Measurements from ENCODE around the gene INSYN2B. TPM values are rescaled to one million over a fixed set of nuclear protein-coding genes. Genes with fewer than 3 reads are reported as not detected.

INSYN2B gene
- total and polyA plus RNA-seq, 2 of the 8 experiments (the other 6 are each of a cell fraction or from before 2014, with no cell fraction given), result not detected

GRCh38 chr5:169901896-169902295 is 78.4 kb downstream of the INSYN2B start:
- FAIRE-seq, result no peak

More at GRCh38 chr5:169901896-169902295, 78.4 kb downstream of the INSYN2B start:
- Histone ChIP-seq H3K36me3 (ENCODE audit: control insufficient read depth in 2 of 4, insufficient read depth in 4 of 4, low read length in 3 of 4) (no peaks in the 10 kb centered on the region), H3K23ac (ENCODE audit: insufficient read length) (no peak overlapping the region), H3K4ac (replicated peaks; ENCODE audit: insufficient read length, low read depth, low read length) (no peak overlapping the region), H2BK12ac (ENCODE audit: low read depth, low read length) (no peak overlapping the region), H2BK15ac (ENCODE audit: low read length) (no peak overlapping the region), H3K27me3 (replicated peaks in 1 of 4; ENCODE audit: control insufficient read depth in 3 of 4, extremely low read depth in 1 of 4, insufficient read depth in 3 of 4, low read length in 3 of 4) (no peaks in the 10 kb centered on the region), H4K8ac (ENCODE audit: extremely low read depth, insufficient read depth, low read length) (no peak overlapping the region), H3K9me3 (ENCODE audit: insufficient read depth in 2 of 2, low read depth in 1 of 2, low read length in 1 of 2) (no peaks in the 10 kb centered on the region), H3K23me2 (ENCODE audit: low read depth, low read length) (no peaks in the 10 kb centered on the region), H2AFZ (ENCODE audit: low read length) (no peak overlapping the region), H2BK20ac (ENCODE audit: low read length) (no peak overlapping the region), H2BK5ac (ENCODE audit: low read depth, low read length) (no peak overlapping the region), H3K79me2 (ENCODE audit: control insufficient read depth in 1 of 2, insufficient read depth in 2 of 2, low read length in 2 of 2) (no peaks in the 10 kb centered on the region), H3K4me2 (ENCODE audit: insufficient read depth in 1 of 2, low read depth in 2 of 2, low read length in 2 of 2) (no peak overlapping the region), H3K79me1 (ENCODE audit: low read depth, low read length) (no peaks in the 10 kb centered on the region), H3K27ac (ENCODE audit: low read depth, low read length) (no peak overlapping the region), H3K9ac (replicated peaks in 1 of 4; ENCODE audit: extremely low read depth in 1 of 4, low read depth in 3 of 4, low read length in 3 of 4) (no peak overlapping the region), H3K56ac (replicated peaks; ENCODE audit: insufficient read length, low read depth, low read length) (no peak overlapping the region), H2BK120ac (replicated peaks; ENCODE audit: low read depth, low read length) (no peak overlapping the region), H4K20me1 (replicated peaks in 1 of 2; ENCODE audit: control insufficient read depth in 1 of 2, insufficient read depth in 2 of 2, low read length in 2 of 2) (no peaks in the 10 kb centered on the region), H3K14ac (ENCODE audit: insufficient read length) (no peak overlapping the region), H2AK5ac (ENCODE audit: low read depth, low read length) (no peak overlapping the region), H3K4me3 (ENCODE audit: extremely low read depth in 1 of 4, insufficient read depth in 2 of 4, low read depth in 3 of 4, low read length in 4 of 4) (no peak overlapping the region), H3K4me1 (replicated peaks in 1 of 4; ENCODE audit: control insufficient read depth in 3 of 4, insufficient read depth in 4 of 4, low read length in 3 of 4) (peaks cover 0 to 2% (median 0%) of the 10 kb centered on the region in 4 experiments; a peak in 1 of 7 replicates), H3K18ac (ENCODE audit: extremely low read depth, low read length) (no peak overlapping the region), H4K91ac (replicated peaks; ENCODE audit: insufficient read length, low read length) (no peak overlapping the region), H4K5ac (ENCODE audit: insufficient read length, low read depth, low read length) (no peak overlapping the region)
- DNase-seq (ENCODE audit: low read depth in 1 of 2, low spot score in 2 of 2), result no peak
- CTCF ChIA-PET (ENCODE audit: partially characterized antibody), result interaction anchor here (0.8 kb wide), 1 partner anchor 200 kb away, joined by 3 read pairs; no protein-coding TSS in a partner anchor
- TF ChIP-seq GTF2F1 (IDR thresholded peaks at IDR 0.05; ENCODE audit: borderline replicate concordance, low read depth, low read length) (no peak), FOSL1 (IDR thresholded peaks at IDR 0.05; ENCODE audit: insufficient read depth, low read depth, low read length) (no peak), SP1 (IDR thresholded peaks at IDR 0.05; ENCODE audit: low read depth, low read length) (no peak), SIX5 (IDR thresholded peaks at IDR 0.05; ENCODE audit: low read depth, low read length) (no peak), ATF3 (IDR thresholded peaks at IDR 0.05; ENCODE audit: insufficient read depth, low read depth, low read length) (no peak), KDM4A (IDR thresholded peaks at IDR 0.05; ENCODE audit: low read depth, low read length, severe bottlenecking) (no peak), SIRT6 (IDR thresholded peaks at IDR 0.05; ENCODE audit: low read length) (no peak), CHD1 (IDR thresholded peaks at IDR 0.05; ENCODE audit: low read depth, low read length) (no peak), TCF12 (IDR thresholded peaks at IDR 0.05; ENCODE audit: low read depth, low read length) (no peak), SIN3A (conservative IDR thresholded peaks at IDR 0.05 in 1 of 2, IDR thresholded peaks at IDR 0.05 in 1 of 2; ENCODE audit: low read depth in 1 of 2, low read length in 2 of 2) (no peak), NANOG (IDR thresholded peaks at IDR 0.05; ENCODE audit: insufficient read depth, low read depth, low read length, poor library complexity, severe bottlenecking) (no peak), KDM1A (IDR thresholded peaks at IDR 0.05; ENCODE audit: borderline replicate concordance, low read length) (no peak), CREB1 (IDR thresholded peaks at IDR 0.05) (no peak)
- POLR2A ChIA-PET (ENCODE audit: partially characterized antibody), result no interaction called here
- WGBS, 2 experiments (ENCODE audit: extremely low coverage in 1 of 2, insufficient coverage in 1 of 2, insufficient read length in 1 of 2, insufficient replicate concordance in 2 of 2, low coverage in 1 of 2, low lambda C conversion rate in 2 of 2, missing lambda C conversion rate in 1 of 2), result 88% methylated on average over 2 of the region's 2 CpGs; no CpG with 5 or more reads in 1 of the 2 experiments
